Body of pancreas (tissue), 4 donors: ENCODE results near the gene DKK2.

ENCODE experiments used
- CTCF ChIP-seq, 7 experiments: fragments of 450-650 bp in 4 of 7; fragments of 200-600 bp in 3 of 7; sonication (generic) in 3 of 7; IDR thresholded peaks; one replicate each; pipeline ENCODE4 v1.5.1; 2016 to 2019; ENCODE audit warnings: antibody characterized with exemption in 7 of 7
- POLR2A ChIP-seq, 3 donors: fragments of 450-650 bp; IDR thresholded peaks; one replicate each; pipeline ENCODE4 v1.6.1; 2016; ENCODE audit warnings: antibody characterized with exemption in 3 of 3, mild to moderate bottlenecking in 2 of 3

GRCh38 chr4:106898621-106899230, 137.4 kb downstream of the DKK2 start:
- TF ChIP-seq CTCF (IDR thresholded peaks at IDR 0.05) = peak in 4 of 7 experiments; percentile 4 to 11 (median 8)
- no peak for TF ChIP-seq POLR2A (IDR thresholded peaks at IDR 0.05)
